ENCODE results near the gene PRND. TPM values are rescaled to one million over a fixed set of nuclear protein-coding genes. Genes with fewer than 3 reads are reported as not detected.

The PRND gene
- total RNA-seq, 1 donor from 2014 or later, result not detected

DNA sequence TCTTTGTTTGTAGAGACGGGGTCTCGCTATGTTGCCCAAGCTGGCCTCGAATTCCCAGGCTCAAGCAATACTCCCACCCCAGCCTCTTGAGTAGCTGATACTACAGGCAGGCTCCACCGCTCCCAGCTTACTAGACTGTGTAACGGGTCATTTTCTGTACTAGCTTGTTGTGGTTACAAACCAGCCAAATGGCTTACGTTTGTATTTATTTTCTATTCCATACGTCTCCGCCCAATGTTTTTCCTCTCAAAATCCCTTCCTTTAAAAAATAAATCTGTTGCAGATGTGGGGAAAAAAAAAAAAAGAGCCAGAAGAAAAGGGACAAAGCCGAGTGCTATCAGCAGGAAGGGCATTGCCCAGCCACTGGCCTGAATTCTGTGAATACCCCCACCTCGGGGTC, 41.6 kb downstream of the PRND start:
- Mint-ChIP-seq H3K9me3 (ENCODE audit: unreplicated experiment) (peaks cover 2% of the 10 kb centered on the region), H3K4me1 (ENCODE audit: low read depth, unreplicated experiment) (no peaks in the 10 kb centered on the region), H3K27ac (ENCODE audit: unreplicated experiment) (no peak overlapping the region), H3K27me3 (ENCODE audit: low read depth, unreplicated experiment) (peaks cover 27% of the 10 kb centered on the region), H3K36me3 (ENCODE audit: low read depth, unreplicated experiment) (no peaks in the 10 kb centered on the region), H3K4me3 (ENCODE audit: unreplicated experiment) (no peak overlapping the region)
- H3K4me2 ChIP-seq (ENCODE audit: low read length), result no peak overlapping the region
- no peak for FAIRE-seq
- no peaks in the 10 kb centered on the region for H3K79me2 ChIP-seq (ENCODE audit: insufficient read depth, low read length)
- TF ChIP-seq EZH2 (IDR thresholded peaks at IDR 0.05; ENCODE audit: insufficient read depth, low read length) (no peak), CTCF (IDR thresholded peaks at IDR 0.05; ENCODE audit: insufficient read depth, low read depth, low read length) (no peak)
- H3K27ac ChIP-seq (ENCODE audit: low read depth, low read length), result no peak overlapping the region
- peaks cover 13% of the 10 kb centered on the region for H3K27me3 ChIP-seq (ENCODE audit: insufficient read depth, low read length)
- no peak overlapping the region for H3K4me3 ChIP-seq (ENCODE audit: insufficient read depth, low read depth, low read length)
- no peaks in the 10 kb centered on the region for H4K20me1 ChIP-seq (ENCODE audit: insufficient read depth, low read length)
- H3K9ac ChIP-seq (ENCODE audit: low read length), result no peak overlapping the region
- no peaks in the 10 kb centered on the region for H3K4me1 ChIP-seq (ENCODE audit: insufficient read depth, low read length)
- no peak overlapping the region for H2AFZ ChIP-seq (ENCODE audit: low read depth, low read length)
- H3K9me3 ChIP-seq (ENCODE audit: insufficient read depth, low read depth, low read length), result no peaks in the 10 kb centered on the region
- H3K36me3 ChIP-seq (ENCODE audit: insufficient read depth, low read length), result no peaks in the 10 kb centered on the region
- DNase-seq (ENCODE audit: low read depth), result no peak

- no peaks in the 10 kb centered on the region for H3K36me3 ChIP-seq (ENCODE audit: insufficient read depth, low read length)
- H3K9ac ChIP-seq (ENCODE audit: low read length), result no peak overlapping the region
- no peak for TF ChIP-seq EZH2 (IDR thresholded peaks at IDR 0.05; ENCODE audit: insufficient read depth, low read length)
- TF ChIP-seq CTCF (IDR thresholded peaks at IDR 0.05; ENCODE audit: insufficient read depth, low read depth, low read length), result no peak
- H3K4me3 Mint-ChIP-seq (ENCODE audit: unreplicated experiment), result no peak overlapping the region
- no peak overlapping the region for H3K27ac ChIP-seq (ENCODE audit: low read depth, low read length)
- H3K4me2 ChIP-seq (ENCODE audit: low read length), result no peak overlapping the region
- no peak for DNase-seq (ENCODE audit: low read depth)
- peaks cover 10% of the 10 kb centered on the region for H3K27me3 ChIP-seq (ENCODE audit: insufficient read depth, low read length)
- H3K4me1 ChIP-seq (ENCODE audit: insufficient read depth, low read length), result no peaks in the 10 kb centered on the region
- peaks cover 2% of the 10 kb centered on the region for H3K9me3 Mint-ChIP-seq (ENCODE audit: unreplicated experiment)
- H3K79me2 ChIP-seq (ENCODE audit: insufficient read depth, low read length), result no peaks in the 10 kb centered on the region
- no peak overlapping the region for H2AFZ ChIP-seq (ENCODE audit: low read depth, low read length)
- H3K27me3 Mint-ChIP-seq (ENCODE audit: low read depth, unreplicated experiment), result peaks cover 26% of the 10 kb centered on the region
- no peaks in the 10 kb centered on the region for H3K9me3 ChIP-seq (ENCODE audit: insufficient read depth, low read depth, low read length)
- H3K4me3 ChIP-seq (ENCODE audit: insufficient read depth, low read depth, low read length), result no peak overlapping the region
- H4K20me1 ChIP-seq (ENCODE audit: insufficient read depth, low read length), result no peaks in the 10 kb centered on the region
- no peak for FAIRE-seq
- no peaks in the 10 kb centered on the region for H3K36me3 Mint-ChIP-seq (ENCODE audit: low read depth, unreplicated experiment)
- no peak overlapping the region for H3K27ac Mint-ChIP-seq (ENCODE audit: unreplicated experiment)
- H3K4me1 Mint-ChIP-seq (ENCODE audit: low read depth, unreplicated experiment), result no peaks in the 10 kb centered on the region
Measured at GRCh38 chr20:4763723-4764510, 42.2 kb downstream of the PRND start.

DNA sequence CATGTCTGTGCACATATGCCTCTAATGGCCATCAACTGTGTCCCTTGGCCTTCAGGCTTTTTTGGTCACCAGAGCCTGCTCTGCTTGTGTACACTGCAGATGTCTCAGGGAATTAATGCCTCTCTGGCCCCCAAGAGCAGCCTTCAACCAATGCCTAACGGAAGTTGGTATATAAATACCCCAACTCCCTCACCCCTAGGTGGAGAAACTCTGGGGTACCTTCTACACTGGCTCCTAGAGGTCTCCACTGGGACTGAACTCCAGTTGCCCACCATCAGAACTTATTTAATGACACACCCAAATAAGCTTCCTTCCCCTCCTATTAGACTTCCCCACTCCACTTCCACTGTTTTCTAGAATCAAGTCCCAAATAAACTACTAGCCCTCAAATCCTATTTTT, 43.1 kb downstream of the PRND start:
- H3K4me1 ChIP-seq (ENCODE audit: insufficient read depth, low read length), result no peaks in the 10 kb centered on the region
- H3K36me3 ChIP-seq (ENCODE audit: insufficient read depth, low read length), result no peaks in the 10 kb centered on the region
- peaks cover 10% of the 10 kb centered on the region for H3K27me3 ChIP-seq (ENCODE audit: insufficient read depth, low read length)
- H3K9me3 ChIP-seq (ENCODE audit: insufficient read depth, low read depth, low read length), result no peaks in the 10 kb centered on the region
- Mint-ChIP-seq H3K4me1 (ENCODE audit: low read depth, unreplicated experiment) (no peaks in the 10 kb centered on the region), H3K9me3 (ENCODE audit: unreplicated experiment) (peaks cover 4% of the 10 kb centered on the region), H3K4me3 (ENCODE audit: unreplicated experiment) (no peak overlapping the region), H3K36me3 (ENCODE audit: low read depth, unreplicated experiment) (no peaks in the 10 kb centered on the region), H3K27me3 (ENCODE audit: low read depth, unreplicated experiment) (peaks cover 23% of the 10 kb centered on the region), H3K27ac (ENCODE audit: unreplicated experiment) (no peak overlapping the region)
- H3K79me2 ChIP-seq (ENCODE audit: insufficient read depth, low read length), result no peaks in the 10 kb centered on the region
- DNase-seq (ENCODE audit: low read depth), result no peak
- no peak overlapping the region for H3K9ac ChIP-seq (ENCODE audit: low read length)
- H3K27ac ChIP-seq (ENCODE audit: low read depth, low read length), result no peak overlapping the region
- no peak for TF ChIP-seq EZH2 (IDR thresholded peaks at IDR 0.05; ENCODE audit: insufficient read depth, low read length)
- no peak for TF ChIP-seq CTCF (IDR thresholded peaks at IDR 0.05; ENCODE audit: insufficient read depth, low read depth, low read length)
- no peak overlapping the region for H3K4me2 ChIP-seq (ENCODE audit: low read length)
- no peaks in the 10 kb centered on the region for H4K20me1 ChIP-seq (ENCODE audit: insufficient read depth, low read length)
- H2AFZ ChIP-seq (ENCODE audit: low read depth, low read length), result no peak overlapping the region
- no peak for FAIRE-seq
- no peak overlapping the region for H3K4me3 ChIP-seq (ENCODE audit: insufficient read depth, low read depth, low read length)
